SKM-1 treated with dmso at 0.1 percent for 144 hours (cell line): ENCODE results near the gene SORCS2.
"Not testable (repeated sequence)": the region's sequence is repeated elsewhere in the genome, so short reads cannot be mapped to it uniquely, and the experiment has no call there.

ENCODE experiments used
- DNase-seq: peaks from one replicate; lab custom pipeline; 2025; ENCODE audit not compliant: unreplicated experiment; lab: John Stamatoyannopoulos, UW

Gene SORCS2

DNA sequence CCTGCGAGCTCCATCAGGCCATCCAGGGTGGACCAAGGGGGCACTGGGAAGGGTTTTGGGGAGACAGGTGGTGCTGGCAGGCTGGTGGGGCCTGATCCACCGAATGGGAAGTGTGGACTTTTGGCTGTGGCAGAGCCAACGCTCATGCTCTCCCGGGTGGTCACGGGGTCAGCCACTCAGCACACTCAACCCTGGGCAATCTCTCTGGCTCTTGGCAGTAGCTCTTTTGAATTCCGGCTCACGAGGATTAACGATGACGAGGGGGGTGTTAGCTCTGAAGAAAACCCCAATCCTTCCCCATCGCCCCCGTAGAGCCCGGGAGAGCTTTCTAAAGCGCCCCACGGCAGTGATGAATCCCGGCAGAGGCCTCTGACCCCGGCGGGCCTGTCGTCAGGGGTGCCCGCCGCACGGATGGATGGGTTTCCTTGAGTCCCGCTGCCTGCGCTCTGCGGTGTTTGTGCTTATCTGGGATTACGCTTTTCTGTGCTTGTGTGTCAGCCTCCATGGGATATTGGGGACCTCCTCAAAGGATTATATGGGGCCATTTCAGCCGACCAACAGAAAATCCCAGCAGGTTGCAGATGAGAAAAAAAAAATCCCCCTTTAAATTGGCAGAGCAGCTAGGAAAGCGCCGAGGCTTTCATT, 399.2 kb downstream of the SORCS2 start:
- no peak for DNase-seq

DNA sequence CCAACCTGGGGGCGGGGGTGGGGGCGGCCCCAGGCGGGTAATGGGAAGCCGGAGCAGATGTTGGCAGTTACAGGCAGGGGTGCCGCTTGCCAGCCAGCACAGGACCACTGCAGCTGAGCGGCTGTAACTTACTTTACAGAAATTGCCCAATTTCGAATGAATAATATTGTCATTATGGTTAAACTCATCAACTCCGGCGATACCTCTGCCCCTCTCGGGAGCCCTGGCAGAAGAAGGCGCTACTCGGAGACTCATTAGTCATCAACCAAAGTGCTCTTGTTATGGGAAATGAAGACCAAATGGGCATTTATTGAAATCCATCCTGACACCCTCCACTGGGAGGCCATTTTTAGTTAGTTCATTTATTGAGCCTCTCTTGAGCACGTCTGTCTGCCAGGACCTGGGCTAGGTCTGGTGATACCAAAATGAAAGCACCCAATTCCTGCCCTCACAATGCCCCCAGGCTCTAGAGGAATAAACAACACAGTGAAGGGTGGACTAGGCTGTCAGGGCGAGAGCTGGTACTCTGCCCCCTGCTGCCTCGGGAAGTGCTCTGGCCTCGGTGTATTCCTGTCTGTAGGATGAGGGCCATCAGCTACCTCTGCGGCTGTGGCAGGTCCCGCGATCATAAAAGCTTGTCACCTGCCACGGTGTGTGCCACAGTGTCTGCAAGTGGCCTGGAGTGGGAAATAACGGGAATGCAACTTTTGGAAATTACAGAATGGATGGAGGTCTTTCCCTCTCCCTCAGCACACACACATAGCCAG, 401.5 kb downstream of the SORCS2 start:
- DNase-seq: no peak

DNA sequence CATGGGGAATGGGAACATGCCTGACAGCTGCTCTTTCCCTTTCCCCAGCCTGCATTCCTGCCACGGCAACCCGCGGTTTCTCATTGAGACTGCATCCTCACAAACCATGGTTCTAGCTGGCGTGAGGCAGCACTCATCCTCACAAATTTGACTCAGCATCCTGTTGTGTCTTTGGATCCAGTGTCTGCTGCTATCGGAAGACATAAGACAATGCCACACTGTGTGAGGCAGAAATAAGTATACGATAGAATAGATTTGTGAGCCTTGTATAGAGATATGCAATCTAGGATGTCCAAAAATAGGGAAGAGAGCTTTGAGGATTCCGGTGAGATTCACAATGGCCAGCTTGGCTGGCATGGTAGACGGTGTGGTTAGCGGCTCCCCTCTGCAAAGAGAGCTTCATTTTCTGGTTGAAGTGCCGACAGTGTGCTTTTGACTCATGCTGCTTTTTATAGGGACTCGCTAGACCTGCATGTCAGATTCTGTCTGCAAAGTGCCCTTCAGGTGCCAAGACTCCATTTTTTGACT, 403.7 kb downstream of the SORCS2 start:
- DNase-seq: no peak

DNA sequence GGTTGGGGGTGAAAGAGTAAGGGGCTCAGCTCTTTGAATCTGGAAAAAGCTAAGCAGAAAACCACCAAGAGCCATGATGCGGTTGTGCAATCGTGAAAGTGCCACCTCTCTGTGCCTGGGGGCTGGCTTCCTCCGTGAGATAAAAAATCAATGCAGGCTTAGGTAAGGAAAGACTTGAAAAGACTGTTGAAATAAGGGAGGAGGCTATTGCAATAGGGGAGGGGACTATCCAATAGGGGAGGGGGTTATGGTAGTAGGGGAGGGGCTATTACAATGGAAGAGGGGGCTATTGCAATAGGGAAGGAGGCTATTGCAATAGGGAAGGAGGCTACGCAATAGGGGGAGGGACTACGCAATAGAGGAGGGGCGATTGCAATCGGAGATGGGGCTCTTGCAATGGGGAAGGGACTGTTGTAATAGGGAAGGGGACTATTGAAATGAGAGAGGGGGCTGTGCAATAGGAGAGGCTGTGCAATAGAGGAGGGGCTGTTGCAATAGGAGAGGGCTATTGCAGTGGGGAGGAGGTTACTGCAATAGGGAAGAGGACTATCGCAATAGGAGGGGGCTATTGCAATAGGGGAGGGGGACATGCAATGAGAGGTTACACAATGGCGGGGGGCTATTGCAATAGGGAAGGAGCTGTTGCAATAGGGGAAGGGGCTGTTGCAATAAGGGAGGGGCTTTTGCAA, 404.7 kb downstream of the SORCS2 start:
- DNase-seq: peak; percentile 98

DNA sequence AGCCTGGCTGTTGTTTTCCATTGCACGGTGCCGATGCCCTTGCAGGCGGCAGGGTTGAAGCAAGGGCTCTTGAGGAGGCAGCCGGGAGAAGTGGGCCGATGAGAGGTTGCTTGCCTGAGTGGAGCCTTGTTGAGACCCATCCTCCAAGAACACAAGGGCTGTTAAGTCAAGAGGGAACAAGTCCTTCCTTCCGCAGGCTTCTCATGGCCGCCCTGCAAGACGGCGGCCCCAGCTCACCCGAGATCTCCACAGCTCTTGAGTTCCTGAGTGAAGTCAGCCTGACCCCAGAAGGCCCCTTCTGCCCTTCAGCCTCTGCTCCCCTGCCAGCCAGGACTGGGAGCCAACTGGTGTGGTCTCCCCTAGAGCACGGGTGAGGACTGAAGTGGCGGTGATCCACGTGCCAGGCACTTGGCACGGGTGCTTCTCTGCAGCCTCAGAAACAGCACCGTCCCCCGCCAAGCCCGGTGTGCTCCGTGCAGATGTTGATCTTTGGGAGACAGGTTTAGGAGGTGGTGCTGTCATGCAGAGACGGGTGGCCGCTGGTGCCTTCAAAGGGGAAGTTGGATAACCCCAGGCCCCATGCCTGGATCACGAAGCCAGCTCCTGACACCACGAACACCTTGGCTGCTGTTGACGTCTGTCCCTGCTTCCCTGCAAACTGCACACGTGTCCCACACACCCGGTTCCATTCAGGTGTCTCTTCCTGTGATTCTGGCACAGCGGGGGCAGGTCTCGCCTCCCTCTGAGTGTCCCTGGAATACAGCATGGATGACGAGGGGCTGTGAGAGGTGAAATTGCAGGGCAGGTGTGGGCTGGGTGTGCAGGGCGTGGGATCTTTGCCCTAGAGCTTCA, 406.8 kb downstream of the SORCS2 start:
- DNase-seq: peak; percentile 11

DNA sequence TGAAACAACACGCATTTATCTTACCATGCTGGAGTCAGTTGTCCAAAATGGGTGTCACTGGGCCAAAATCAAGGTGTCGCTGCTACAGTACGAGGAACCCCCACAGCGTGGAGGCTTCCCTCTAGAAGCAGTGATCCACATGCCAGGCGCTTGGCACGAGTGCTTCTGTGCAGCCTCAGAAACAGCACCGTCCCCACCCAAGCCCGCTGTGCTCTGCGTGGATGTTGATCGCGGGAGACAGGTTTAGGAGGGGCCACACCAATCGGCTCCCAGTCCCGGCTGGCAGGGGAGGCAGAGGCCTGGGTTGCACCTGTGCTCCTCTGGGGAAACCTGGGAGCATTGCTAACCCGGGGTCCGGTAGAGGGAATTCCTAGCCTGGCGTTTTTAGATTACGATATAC, 407.9 kb downstream of the SORCS2 start:
- no peak for DNase-seq

DNA sequence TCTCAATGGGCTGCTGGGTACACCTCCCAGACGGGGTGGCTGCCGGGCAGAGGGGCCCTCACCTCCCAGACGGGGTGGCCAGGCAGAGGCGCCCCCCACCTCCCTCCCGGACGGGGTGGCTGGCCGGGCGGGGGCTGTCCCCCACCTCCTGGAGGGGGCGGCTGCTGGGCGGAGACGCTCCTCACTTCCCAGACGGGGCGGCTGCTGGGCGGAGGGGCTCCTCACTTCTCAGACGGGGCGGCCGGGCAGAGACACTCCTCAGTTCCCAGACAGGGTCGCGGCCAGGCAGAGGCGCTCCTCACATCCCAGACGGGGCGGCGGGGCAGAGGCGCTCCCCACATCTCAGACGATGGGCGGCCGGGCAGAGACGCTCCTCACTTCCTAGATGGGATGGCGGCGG, 409.8 kb downstream of the SORCS2 start:
- DNase-seq: not testable (repeated sequence)

DNA sequence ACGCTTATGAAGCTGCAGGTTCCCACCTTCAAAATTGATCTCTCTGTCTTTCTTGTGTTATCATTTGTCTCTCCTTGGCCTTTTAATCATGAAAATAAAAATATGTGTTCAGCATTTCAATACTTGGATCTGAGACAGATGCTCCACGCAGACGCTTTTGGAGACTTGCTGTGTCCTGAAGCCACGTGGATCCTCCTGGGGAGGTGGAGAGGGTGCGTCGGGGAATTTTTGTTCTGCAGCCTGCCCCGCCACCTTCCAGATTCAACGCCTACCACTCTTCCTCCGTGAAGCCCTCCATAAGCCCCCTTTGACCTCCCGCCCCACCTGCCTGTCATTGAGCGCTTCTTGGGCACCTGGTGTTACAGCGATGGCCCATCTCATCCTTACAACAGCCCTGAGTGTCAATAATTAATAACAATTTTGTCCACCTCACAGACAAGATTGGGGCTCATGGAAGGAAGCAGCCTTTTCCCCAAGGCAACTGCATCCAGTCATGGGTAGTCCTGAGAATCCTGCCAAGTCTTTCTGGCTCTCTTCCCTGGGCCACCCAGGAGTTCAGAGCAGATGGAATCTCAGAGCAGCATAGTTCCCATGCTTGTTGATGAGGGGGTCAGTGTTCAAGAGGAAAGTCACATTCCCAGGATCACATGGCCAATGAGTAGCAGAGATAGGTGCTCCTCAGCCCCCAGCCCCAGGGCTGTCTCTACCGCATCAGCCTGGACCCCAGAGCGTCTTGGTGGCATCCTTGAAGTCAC, 415.0 kb downstream of the SORCS2 start:
- no peak for DNase-seq

DNA sequence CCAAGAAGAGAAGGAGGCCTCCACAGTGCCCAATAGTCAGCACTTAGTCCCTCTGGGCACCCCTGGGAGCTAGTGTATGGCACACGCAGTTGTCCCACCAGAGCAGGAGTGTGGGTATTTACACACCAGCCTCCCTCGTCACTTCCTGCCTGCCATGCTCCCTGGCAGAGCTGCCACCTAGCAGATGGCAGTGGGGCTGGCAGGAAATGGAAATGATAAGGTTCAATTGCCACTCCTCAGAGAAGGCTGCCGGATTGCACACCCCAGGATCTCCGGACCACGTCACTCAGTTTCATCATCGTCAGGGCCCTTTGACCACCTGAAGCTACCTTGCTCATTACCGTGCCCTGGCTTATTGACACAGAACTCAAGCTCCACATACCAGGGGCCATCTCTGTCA, 415.7 kb downstream of the SORCS2 start:
- no peak for DNase-seq

DNA sequence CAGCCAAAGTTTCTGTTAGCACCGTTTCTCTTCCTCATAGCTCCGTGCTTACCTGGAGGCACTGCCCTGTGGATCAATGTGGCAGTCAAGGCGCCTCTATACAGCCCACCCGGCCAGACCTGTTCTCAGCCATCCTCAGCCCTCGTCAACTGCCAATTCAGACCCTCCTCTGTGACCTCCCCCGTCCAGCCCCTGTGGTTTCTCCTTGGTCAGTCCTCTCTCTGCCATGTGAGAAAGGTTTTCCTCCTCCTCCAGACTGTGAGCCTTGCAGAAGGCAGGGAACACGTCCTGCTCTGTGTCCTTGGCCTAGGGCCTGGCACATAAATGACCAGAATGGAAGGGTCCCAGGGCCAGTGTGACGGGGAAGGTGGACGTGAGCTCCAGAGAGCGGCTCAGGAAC, 417.0 kb downstream of the SORCS2 start:
- no peak for DNase-seq

DNA sequence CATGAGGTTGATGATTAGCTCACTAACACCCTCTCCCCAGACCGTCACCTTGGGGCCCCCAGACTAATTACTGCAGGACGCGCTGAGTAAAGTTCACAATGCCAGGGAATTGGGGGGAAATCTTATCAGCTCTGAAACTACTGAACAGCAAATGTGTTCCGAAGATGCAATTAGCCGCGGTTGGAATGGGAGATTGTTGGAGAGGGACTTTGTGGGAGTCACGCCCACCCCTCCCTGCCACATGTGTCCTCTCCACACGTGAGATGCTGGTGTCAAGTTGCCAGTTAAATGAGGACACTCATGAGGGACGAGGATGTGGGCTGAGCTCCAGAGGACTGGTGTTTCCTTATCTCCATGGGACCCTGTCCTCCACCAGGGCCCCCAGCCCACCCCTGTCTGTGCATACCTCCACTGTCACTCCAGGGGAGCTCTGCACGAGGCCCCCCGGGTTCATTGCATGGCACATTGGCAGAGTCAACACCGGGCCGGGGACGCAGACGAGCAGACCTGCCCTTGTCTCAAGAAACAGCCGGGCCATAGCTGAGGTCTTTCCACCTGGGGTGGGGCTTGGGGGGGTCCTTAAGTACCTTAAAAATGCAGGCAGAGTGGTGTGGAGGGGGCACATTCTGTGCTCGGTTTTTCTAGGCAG, 417.8 kb downstream of the SORCS2 start:
- DNase-seq: no peak

DNA sequence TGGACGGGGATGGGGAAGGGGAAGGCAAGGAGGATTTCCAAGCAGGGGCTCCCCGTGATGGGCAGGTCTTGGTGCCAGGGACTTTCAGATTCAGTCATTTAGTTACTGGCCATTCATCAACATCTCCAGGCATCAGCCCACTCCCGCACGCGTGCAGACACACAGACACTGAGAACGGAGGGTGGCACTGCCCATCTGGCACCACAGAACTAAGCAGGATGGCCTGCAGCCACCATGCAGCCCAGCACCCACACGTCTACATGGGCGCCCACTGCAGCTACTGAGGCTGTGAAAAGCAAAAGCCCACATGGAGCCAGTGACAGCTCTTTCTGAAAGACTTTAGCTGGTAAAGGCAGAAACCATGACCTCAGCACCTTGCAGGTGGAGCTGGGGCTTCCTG, 418.5 kb downstream of the SORCS2 start:
- DNase-seq: no peak

DNA sequence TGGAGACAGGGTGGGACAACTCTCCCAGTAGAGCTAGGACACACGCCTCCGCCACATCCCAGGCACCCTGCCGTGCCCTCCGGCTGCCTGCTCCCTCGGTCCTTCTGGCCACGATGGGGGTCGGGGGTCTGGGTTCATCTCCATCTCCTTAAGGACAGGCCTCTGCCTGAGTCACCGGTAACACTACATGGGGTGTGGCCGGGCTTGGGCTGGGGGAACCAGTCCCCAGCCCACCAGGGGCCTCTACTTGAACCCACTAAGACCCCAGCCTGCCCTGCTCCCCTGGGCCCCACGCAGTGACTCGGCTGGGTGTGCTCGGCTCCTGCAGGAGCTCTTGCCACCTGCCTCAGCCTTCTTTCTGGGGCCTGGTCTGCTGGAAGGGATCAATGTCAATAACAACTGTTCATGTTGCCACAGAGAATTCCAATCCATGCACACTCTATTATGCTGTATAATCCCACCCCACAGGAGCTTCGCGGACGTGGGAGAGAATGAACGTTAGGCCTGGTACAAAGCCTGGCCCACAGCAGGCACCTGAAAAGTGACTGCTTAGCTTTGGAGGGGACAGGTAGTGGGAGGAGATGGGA, 420.1 kb downstream of the SORCS2 start:
- DNase-seq: no peak

DNA sequence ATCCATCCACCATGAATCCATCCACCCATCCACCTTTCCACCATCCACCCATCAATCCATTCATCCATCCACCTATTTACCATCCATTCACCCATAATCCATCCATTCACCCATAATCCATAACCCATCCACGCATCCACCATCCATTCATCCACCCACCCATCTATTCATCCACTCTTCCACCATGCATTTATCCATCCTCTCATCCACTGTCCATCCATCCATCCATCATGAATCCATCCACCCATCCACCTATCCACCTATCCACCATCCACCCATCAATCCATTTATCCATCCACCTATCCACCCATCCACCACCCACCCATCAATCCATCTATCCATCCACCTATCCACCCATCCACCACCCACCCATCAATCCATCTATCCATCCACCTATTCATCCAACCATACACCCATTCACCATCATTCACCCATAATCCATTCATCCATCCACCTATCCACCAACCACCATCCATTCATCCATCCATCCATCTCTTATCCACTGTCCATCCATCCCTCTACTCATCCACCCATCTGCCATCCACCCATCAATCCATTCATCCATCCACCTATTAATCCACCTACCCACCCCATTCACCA, 422.1 kb downstream of the SORCS2 start:
- DNase-seq: no peak

DNA sequence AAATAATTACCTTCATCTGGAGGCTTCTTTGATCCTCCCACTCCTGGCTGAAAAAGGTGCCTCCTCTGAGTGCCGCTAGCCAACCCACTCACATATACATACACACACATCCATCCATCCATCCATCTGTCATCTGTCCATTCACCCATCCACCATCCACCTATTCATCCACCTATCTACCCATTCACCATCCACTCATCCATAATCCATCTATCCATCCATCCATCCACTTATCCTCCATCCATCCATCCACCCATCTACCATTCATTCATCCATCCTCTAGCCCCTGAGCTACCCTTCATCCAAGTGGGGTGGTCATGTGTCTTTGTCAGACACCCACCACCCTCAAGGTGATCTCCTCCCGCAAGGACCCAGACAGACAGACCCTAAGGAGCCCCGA, 423.9 kb downstream of the SORCS2 start:
- DNase-seq: no peak

DNA sequence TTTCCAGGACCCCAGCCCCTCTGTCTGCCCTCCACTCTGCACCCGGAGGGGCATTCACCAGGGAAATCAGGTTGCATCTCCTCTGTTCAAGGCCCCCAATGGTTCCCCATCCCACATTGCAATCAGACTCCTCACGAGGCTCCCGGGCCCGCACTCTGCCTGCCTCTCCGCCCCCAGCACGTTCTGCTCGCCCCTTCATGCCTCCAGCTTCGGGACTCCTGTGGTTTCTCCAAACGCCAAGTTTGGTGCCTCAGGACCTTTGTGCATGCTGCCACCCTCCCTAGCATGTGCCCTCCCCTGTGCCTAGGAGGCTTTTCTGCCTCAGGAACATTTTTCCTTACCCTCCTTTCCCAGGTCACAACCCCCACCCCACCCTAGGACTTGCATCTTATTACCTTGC, 426.0 kb downstream of the SORCS2 start:
- DNase-seq: no peak

DNA sequence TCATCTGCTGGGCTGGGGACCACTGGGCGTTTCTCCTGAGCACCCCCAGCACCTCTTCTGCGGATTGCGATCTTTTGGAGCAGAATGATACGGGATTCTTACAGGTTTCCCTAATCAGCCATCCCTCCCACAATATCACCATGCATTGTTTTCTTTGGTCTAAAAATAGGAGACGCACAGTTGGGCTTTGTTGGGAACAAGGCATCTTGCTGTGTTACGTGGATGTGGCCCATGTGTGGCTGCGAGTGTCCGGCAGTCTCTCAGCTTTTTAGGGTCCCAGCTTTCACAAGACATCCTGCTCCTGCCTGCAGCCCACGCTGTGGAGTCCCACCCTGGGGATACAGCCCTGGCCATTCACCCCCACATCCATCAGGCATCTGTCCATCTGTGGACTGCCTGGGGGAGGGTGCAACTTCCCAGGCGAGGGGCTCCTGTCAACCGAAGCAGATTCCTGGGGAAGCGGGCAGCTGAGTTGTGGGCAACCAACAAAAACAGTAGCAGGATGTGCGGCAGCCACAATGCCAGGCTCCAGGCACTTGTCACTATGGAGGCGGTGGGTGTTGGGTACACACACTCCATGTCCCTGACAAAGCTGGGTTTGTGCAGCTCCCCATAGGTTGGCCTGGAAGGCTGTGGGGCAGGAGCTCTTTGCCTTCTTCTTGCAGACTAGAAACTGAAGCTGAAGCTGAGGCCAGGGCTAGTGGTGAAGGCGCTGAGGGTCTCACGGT, 427.9 kb downstream of the SORCS2 start:
- no peak for DNase-seq

DNA sequence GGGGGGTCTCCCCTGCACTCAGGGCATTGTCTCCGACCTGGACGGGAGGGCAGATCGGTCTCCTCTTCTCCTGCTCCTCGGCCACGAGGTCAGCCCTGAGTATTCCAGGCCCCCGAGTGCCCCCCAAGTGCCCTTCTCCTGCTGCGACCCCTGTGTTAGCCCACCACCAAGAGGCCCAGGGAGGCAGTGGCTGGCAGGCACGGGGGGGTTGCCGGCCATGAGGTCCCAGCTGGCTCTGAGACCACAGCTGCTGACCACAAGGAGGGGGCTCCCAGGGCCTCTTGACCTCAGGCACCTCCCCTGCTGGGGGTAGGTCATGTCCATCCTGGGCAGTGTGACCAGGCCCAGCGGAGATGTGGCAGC, 428.5 kb downstream of the SORCS2 start:
- no peak for DNase-seq
